SK-N-SH treated with all-trans-retinoic acid at 6 μM for 48 hours (cell line): ENCODE results near the gene UBE2D4.

ENCODE experiments used
- CREB5 ChIP-seq: fragments of 250-450 bp; sonication (Bioruptor Pico); IDR thresholded peaks from 2 replicates; pipeline ENCODE4 v1.5.1; 2020; ENCODE audit warnings: low read depth, mild to moderate bottlenecking, moderate library complexity
- CSRNP3 ChIP-seq: fragments of 250-450 bp; sonication (Bioruptor Pico); IDR thresholded peaks from 2 replicates; pipeline ENCODE4 v1.5.1; 2021; ENCODE audit warnings: mild to moderate bottlenecking, moderate library complexity
- PPARA ChIP-seq: fragments of 250-450 bp; sonication (Bioruptor Pico); IDR thresholded peaks from 2 replicates; pipeline ENCODE4 v1.5.0; 2020; ENCODE audit warnings: mild to moderate bottlenecking, borderline replicate concordance

- TF ChIP-seq CREB5 (CRISPR knock-in tag) (no peak), CSRNP3 (CRISPR knock-in tag) (no peak), PPARA (no peak)
Observed at GRCh38 chr7:43943417-43944187, 17.4 kb downstream of the UBE2D4 start.
